ENCODE measurements around the gene CXCR3.
"Not testable (repeated sequence)": the region's sequence is repeated elsewhere in the genome, so short reads cannot be mapped to it uniquely, and the experiment has no call there.

Gene CXCR3

GRCh38 chrX:71636438-71637252 lies 18.3 kb upstream of the CXCR3 start:
- DNase-seq (ENCODE audit: low spot score), result no peak

DNA sequence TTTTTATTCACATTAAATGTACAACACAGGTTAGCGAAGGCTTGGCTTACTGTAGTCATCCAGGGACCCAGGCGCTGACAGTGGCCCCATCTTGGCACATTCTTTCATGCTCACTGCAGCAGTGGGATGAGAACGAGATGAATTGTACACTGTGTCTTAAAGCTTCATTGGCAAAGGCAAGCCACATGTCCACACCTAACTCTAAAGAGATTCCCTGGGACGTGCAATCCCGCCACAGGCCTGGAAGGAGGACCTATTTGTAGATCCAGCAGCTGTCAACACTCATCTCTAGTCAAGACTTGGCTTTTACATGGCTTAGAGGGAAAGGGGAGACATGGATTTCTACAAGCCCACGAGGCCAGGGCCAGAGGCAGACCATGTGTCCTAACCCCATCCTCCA lies 16.1 kb upstream of the CXCR3 start:
- DNase-seq (ENCODE audit: low spot score), result no peak

- DNase-seq (ENCODE audit: low spot score), result no peak
Measured at GRCh38 chrX:71632923-71633657, 14.8 kb upstream of the CXCR3 start.

- no peak for DNase-seq (ENCODE audit: low spot score)
Measured at GRCh38 chrX:71629467-71629866, 11.2 kb upstream of the CXCR3 start.

GRCh38 chrX:71627588-71628404 lies 9.5 kb upstream of the CXCR3 start:
- no peak for DNase-seq (ENCODE audit: low spot score)

- no peak for DNase-seq (ENCODE audit: low spot score)
Measured at GRCh38 chrX:71626576-71626975, 8.3 kb upstream of the CXCR3 start.

DNA sequence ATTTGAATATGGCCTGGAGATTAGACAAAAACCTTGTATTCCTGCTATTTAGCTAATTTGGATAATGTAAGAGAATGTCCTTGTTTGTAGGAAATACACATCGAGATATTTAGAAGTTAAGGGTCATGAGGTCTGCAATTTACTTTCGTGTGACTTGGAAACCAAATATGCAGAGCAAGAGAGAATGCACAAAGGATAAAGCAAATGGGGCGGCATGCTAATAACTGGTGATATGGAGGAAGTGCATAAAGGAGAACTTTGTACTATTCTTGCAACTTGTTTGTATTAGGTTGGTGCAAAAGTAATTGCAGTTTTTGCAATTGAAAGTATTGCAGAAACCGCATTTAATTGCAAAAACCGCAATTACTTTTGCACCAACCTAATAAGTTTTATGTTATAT lies 7.2 kb upstream of the CXCR3 start:
- DNase-seq (ENCODE audit: low spot score), result no peak

- no peak for DNase-seq (ENCODE audit: low spot score)
Measured at GRCh38 chrX:71623714-71624113, 5.4 kb upstream of the CXCR3 start.

GRCh38 chrX:71622576-71623450 lies 4.5 kb upstream of the CXCR3 start:
- peak; percentile 53 for DNase-seq (ENCODE audit: low spot score)

DNA sequence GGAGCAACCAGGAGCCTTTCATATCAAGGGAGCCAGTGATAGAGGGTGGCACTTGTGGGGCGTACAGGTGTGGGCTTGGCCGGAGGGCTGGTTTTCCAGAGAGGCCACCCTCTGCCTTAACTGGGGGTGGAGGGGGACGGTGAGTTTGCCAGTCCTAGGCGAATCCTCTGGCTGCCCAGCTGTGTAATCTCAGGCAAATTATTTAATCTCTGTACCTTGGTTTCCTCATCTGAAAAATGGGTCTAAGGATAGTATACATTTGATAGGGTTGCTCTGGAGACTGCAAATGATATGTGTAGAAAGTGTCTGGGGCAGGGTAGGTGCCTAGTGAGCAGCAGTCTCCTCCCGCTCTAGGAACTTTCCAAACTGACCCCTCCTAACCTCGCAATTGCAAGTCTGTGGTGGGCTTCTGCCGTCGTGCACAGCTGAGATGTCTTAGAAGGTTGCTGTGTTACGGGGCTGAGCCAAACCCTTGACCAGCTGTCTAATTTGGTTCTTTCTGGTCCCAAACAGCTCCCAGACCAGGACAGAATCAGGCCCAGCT lies 3.8 kb upstream of the CXCR3 start:
- DNase-seq (ENCODE audit: low spot score), result no peak

DNA sequence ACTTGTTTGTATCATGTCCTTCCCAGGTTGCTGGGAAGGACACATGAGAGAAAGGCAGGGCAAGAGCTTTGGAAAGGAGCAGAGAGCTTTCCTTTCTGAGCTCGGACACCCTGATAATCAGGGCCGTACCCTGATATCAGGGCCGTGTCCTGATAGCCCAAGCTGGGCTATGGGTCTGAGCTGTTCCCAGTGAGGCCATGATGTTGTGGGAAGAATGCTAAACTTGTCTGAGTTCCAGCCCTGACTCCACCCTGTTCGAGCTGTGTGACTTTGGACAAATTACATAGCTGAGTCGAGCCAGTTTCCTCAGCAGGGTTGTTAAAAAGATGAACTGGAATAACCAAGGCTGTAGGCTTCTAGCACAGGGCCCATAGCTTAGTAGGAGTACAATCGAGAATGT lies 3.3 kb upstream of the CXCR3 start:
- no peak for DNase-seq (ENCODE audit: low spot score)

GRCh38 chrX:71619986-71620385 lies 1.7 kb upstream of the CXCR3 start:
- DNase-seq (ENCODE audit: low spot score), result no peak

- DNase-seq (ENCODE audit: low spot score), result no peak
Measured at GRCh38 chrX:71619193-71619592, 882 bp upstream of the CXCR3 start.

GRCh38 chrX:71618787-71619186 lies 476 bp upstream of the CXCR3 start:
- DNase-seq (ENCODE audit: low spot score), result no peak

DNA sequence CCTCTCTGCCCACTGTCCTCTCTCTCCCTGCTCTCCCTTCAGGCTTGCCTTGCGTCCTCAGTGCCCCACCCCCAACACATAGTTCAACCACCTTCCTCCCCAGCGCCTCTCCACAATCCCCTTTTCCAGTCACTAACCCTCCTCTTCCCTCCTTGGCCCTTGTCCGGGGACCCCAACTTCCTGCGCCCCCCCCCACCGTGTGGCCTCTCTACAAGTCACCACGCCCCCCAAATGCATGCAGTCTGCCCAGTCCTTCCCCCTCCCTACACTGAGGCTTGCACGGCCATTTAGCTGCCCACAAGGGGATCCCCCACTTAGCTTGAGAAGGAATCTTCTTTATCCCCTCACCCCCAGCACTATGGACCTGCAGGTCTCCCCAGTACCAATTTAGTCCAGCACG lies 569 bp downstream of the CXCR3 start:
- no peak for DNase-seq (ENCODE audit: low spot score)

DNA sequence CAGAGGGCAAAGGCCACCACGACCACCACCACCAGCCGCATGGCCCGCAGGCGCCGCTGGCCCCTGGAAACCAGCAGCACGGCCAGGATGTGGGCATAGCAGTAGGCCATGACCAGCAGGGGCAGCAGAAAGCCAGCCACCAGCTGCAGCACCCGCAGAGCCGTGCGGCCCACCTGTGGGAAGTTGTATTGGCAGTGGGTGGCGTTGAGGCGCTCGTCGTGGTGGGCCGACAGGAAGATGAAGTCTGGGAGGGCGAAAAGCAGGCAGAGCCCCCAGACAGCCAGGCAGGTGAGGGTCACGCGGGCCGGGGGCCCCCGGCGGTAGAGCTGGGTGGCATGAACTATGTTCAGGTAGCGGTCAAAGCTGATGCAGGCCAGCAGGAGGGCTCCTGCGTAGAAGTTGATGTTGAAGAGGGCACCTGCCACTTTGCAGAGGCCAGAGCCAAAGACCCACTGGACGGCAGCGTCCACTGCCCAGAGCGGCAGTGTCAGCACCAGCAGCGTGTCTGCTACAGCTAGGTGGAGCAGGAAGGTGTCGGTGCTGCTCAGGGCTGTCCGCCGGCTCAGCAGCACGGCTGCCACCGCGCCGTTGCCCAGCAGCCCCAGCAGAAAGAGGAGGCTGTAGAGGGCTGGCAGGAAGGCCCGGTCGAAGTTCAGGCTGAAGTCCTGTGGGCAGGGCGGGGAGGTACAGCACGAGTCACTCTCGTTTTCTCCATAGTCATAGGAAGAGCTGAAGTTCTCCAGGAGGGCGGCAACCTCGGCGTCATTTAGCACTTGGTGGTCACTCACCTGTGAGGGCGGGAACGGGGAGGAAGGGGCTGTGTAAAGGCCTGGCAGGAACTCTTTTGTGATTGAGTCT lies 1.4 kb downstream of the CXCR3 start:
- DNase-seq (ENCODE audit: low spot score), result no peak

- DNase-seq (ENCODE audit: low spot score), result no peak
Measured at GRCh38 chrX:71615954-71616353, 2.4 kb downstream of the CXCR3 start.

DNA sequence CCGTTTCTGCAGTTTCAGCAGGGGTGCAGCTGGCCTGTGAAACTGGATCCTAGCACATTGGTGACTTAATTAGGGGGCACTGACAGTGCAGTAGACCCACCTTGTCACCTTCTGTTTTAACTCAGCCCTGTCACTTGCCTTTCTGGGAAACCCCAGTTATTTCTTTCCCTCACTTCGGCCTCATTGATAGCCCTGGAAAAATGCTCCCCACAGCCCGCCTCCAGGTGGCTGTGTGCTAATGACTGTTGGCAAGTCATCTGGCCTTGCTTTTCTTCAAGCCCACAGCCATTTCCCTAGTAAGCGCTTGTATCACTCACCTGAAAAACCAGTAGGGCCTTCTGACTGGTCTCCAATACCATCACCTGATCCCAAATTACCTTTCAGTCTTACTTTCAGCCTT lies 3.3 kb downstream of the CXCR3 start:
- DNase-seq (ENCODE audit: low spot score), result no peak

- DNase-seq (ENCODE audit: low spot score), result no peak
Measured at GRCh38 chrX:71612256-71612655, 6.1 kb downstream of the CXCR3 start.

- not testable (repeated sequence) for DNase-seq (ENCODE audit: low spot score)
Measured at GRCh38 chrX:71611736-71612135, 6.6 kb downstream of the CXCR3 start.
